HUES6 (cell line): ENCODE data around the gene SPTBN5.

Source experiments
- H3K27ac ChIP-seq: 2 replicates; pipeline ENCODE4 v1.7.0; 2013; ENCODE audit warnings: low read depth, mild to moderate bottlenecking, low read length, inconsistent platforms
- H3K27me3 ChIP-seq: 2 replicates; pipeline ENCODE4 v1.6.1; 2013; ENCODE audit warnings: low read length; ENCODE audit not compliant: control insufficient read depth, insufficient read depth
- H3K36me3 ChIP-seq: 2 replicates; pipeline ENCODE4 v1.6.1; 2013; ENCODE audit warnings: low read length; ENCODE audit not compliant: control insufficient read depth, insufficient read depth
- H3K4me1 ChIP-seq: 2 replicates; pipeline ENCODE4 v1.6.1; 2013; ENCODE audit warnings: low read length; ENCODE audit not compliant: control insufficient read depth, insufficient read depth
- H3K4me3 ChIP-seq: 2 replicates; pipeline ENCODE4 v1.5.1; 2013; ENCODE audit warnings: low read depth, low read length
- H3K9ac ChIP-seq: one replicate; pipeline ENCODE4 v1.6.1; 2013; ENCODE audit warnings: mild to moderate bottlenecking, low read length
- H3K9me3 ChIP-seq: 2 replicates; pipeline ENCODE4 v1.6.1; 2013; ENCODE audit warnings: low read depth, low read length; ENCODE audit not compliant: control insufficient read depth, insufficient read depth

SPTBN5 gene

GRCh38 chr15:41861736-41862356, 32.0 kb downstream of the SPTBN5 start:
- H3K4me3 ChIP-seq: no peak overlapping the region
- no peak overlapping the region for H3K27ac ChIP-seq
- no peaks in the 10 kb centered on the region for H3K9me3 ChIP-seq
- peaks cover 29% of the 10 kb centered on the region for H3K4me1 ChIP-seq
- H3K36me3 ChIP-seq: no peaks in the 10 kb centered on the region
- H3K27me3 ChIP-seq: no peaks in the 10 kb centered on the region
- no peak overlapping the region for H3K9ac ChIP-seq

GRCh38 chr15:41860049-41860828, 33.6 kb downstream of the SPTBN5 start:
- Histone ChIP-seq H3K27ac (no peak overlapping the region), H3K4me3 (no peak overlapping the region), H3K4me1 (peaks cover 22% of the 10 kb centered on the region), H3K36me3 (no peaks in the 10 kb centered on the region), H3K27me3 (no peaks in the 10 kb centered on the region), H3K9me3 (no peaks in the 10 kb centered on the region), H3K9ac (no peak overlapping the region)

GRCh38 chr15:41858756-41859155, 35.1 kb downstream of the SPTBN5 start:
- Histone ChIP-seq H3K9ac (no peak overlapping the region), H3K27ac (no peak overlapping the region), H3K27me3 (no peaks in the 10 kb centered on the region), H3K4me1 (peaks cover 28% of the 10 kb centered on the region), H3K9me3 (no peaks in the 10 kb centered on the region), H3K4me3 (no peak overlapping the region), H3K36me3 (no peaks in the 10 kb centered on the region)

- Histone ChIP-seq H3K9ac (no peak overlapping the region), H3K4me3 (no peak overlapping the region), H3K27me3 (no peaks in the 10 kb centered on the region), H3K4me1 (peaks cover 31% of the 10 kb centered on the region; the same call in 1 of the 2 replicates), H3K27ac (no peak overlapping the region), H3K36me3 (no peaks in the 10 kb centered on the region), H3K9me3 (no peaks in the 10 kb centered on the region)
Observed at GRCh38 chr15:41857316-41857715, 36.5 kb downstream of the SPTBN5 start.

GRCh38 chr15:41856716-41857115, 37.1 kb downstream of the SPTBN5 start:
- Histone ChIP-seq H3K4me1 (peaks cover 29% of the 10 kb centered on the region; the same call in 1 of the 2 replicates), H3K4me3 (no peak overlapping the region), H3K27me3 (no peaks in the 10 kb centered on the region), H3K9ac (no peak overlapping the region), H3K9me3 (no peaks in the 10 kb centered on the region), H3K36me3 (no peaks in the 10 kb centered on the region), H3K27ac (no peak overlapping the region)

GRCh38 chr15:41856262-41856661, 37.6 kb downstream of the SPTBN5 start:
- no peaks in the 10 kb centered on the region for H3K27me3 ChIP-seq
- no peak overlapping the region for H3K9ac ChIP-seq
- peaks cover 28% of the 10 kb centered on the region; the same call in 1 of the 2 replicates for H3K4me1 ChIP-seq
- no peak overlapping the region for H3K27ac ChIP-seq
- no peaks in the 10 kb centered on the region for H3K36me3 ChIP-seq
- no peaks in the 10 kb centered on the region for H3K9me3 ChIP-seq
- no peak overlapping the region for H3K4me3 ChIP-seq

GRCh38 chr15:41855261-41855961, 38.4 kb downstream of the SPTBN5 start:
- Histone ChIP-seq H3K27ac (peak overlapping the region; percentile 49; the same call in 1 of the 2 replicates), H3K4me1 (peaks cover 28% of the 10 kb centered on the region; the same call in 1 of the 2 replicates), H3K9ac (peak overlapping the region; percentile 13), H3K36me3 (no peaks in the 10 kb centered on the region), H3K4me3 (no peak overlapping the region), H3K27me3 (no peaks in the 10 kb centered on the region), H3K9me3 (no peaks in the 10 kb centered on the region)

GRCh38 chr15:41854443-41854842, 39.4 kb downstream of the SPTBN5 start:
- H3K36me3 ChIP-seq: no peaks in the 10 kb centered on the region
- H3K9me3 ChIP-seq: no peaks in the 10 kb centered on the region
- no peak overlapping the region for H3K4me3 ChIP-seq
- H3K27ac ChIP-seq: no peak overlapping the region
- no peak overlapping the region for H3K9ac ChIP-seq
- no peaks in the 10 kb centered on the region for H3K27me3 ChIP-seq
- H3K4me1 ChIP-seq: peaks cover 28% of the 10 kb centered on the region; the same call in 1 of the 2 replicates

- H3K4me1 ChIP-seq: peaks cover 28% of the 10 kb centered on the region; the same call in 1 of the 2 replicates
- no peaks in the 10 kb centered on the region for H3K27me3 ChIP-seq
- no peaks in the 10 kb centered on the region for H3K9me3 ChIP-seq
- peaks cover 5% of the 10 kb centered on the region; the same call in 1 of the 2 replicates for H3K36me3 ChIP-seq
- peak overlapping the region; percentile 6 for H3K9ac ChIP-seq
- no peak overlapping the region for H3K27ac ChIP-seq
- no peak overlapping the region for H3K4me3 ChIP-seq
Observed at GRCh38 chr15:41853831-41854230, 40.0 kb downstream of the SPTBN5 start.

- Histone ChIP-seq H3K9me3 (no peaks in the 10 kb centered on the region), H3K27me3 (no peaks in the 10 kb centered on the region), H3K36me3 (peaks cover 13% of the 10 kb centered on the region), H3K4me1 (peaks cover 28% of the 10 kb centered on the region; the same call in 1 of the 2 replicates), H3K4me3 (no peak overlapping the region), H3K9ac (no peak overlapping the region), H3K27ac (no peak overlapping the region)
Observed at GRCh38 chr15:41852736-41853590, 40.9 kb downstream of the SPTBN5 start.
